Stimulated activated effector memory CD8-positive, alpha-beta T cell treated with anti-CD3 and anti-CD28 coated beads, Interleukin-12 subunit alpha, Interleukin-12 subunit beta, amount 100 ng/mL, for 72 hours (primary cell): ENCODE results near the gene TRIM40.
A peak's percentile ranks its signal among the peaks of the same experiment; 100 is the strongest.

Source experiments
- ATAC-seq: fragments of 150-1000 bp; cut with Tn5 transposase; 2 replicates; pipeline ENCODE4 v1.10.0; 2021
- DNase-seq, 2 donors: peaks; one replicate each; pipeline ENCODE4 v3.0.0; 2021 to 2022; ENCODE audit warnings: low spot score in 2 of 2
- H3K27ac Mint-ChIP-seq: one replicate; pipeline ENCODE4 v1.8.0; 2022; ENCODE audit warnings: mild to moderate bottlenecking, mixed read lengths
- H3K36me3 Mint-ChIP-seq: one replicate; pipeline ENCODE4 v1.8.0; 2022; ENCODE audit warnings: mild to moderate bottlenecking, mixed read lengths
- H3K4me1 Mint-ChIP-seq: one replicate; pipeline ENCODE4 v1.8.0; 2022; ENCODE audit warnings: mixed read lengths
- H3K4me3 Mint-ChIP-seq: one replicate; pipeline ENCODE4 v1.8.0; 2022; ENCODE audit warnings: mild to moderate bottlenecking, mixed read lengths
- H3K9me3 Mint-ChIP-seq: one replicate; pipeline ENCODE4 v1.8.0; 2022; ENCODE audit warnings: mixed read lengths

The TRIM40 gene

GRCh38 chr6:30135757-30136156, at the start of gene TRIM40:
Gene TRIM40 (plus strand): TSS chr6:30136140. CDS start chr6:30137037, 897 bp downstream.
- Mint-ChIP-seq H3K4me1 (peaks cover 5% of the 10 kb centered on the region), H3K9me3 (no peaks in the 10 kb centered on the region), H3K4me3 (no peak within 1 kb of the TSS), H3K27ac (no peak within 1 kb of the TSS), H3K36me3 (no peaks in the 10 kb centered on the region)
- no peak for ATAC-seq
- DNase-seq = no peak

GRCh38 chr6:30087876-30088275, 48.1 kb upstream of the TRIM40 start:
- Mint-ChIP-seq H3K4me3 (no peak overlapping the region), H3K4me1 (peaks cover 5% of the 10 kb centered on the region), H3K27ac (no peak overlapping the region), H3K9me3 (no peaks in the 10 kb centered on the region), H3K36me3 (no peaks in the 10 kb centered on the region)
- DNase-seq (no peak), ATAC-seq (no peak)

DNA sequence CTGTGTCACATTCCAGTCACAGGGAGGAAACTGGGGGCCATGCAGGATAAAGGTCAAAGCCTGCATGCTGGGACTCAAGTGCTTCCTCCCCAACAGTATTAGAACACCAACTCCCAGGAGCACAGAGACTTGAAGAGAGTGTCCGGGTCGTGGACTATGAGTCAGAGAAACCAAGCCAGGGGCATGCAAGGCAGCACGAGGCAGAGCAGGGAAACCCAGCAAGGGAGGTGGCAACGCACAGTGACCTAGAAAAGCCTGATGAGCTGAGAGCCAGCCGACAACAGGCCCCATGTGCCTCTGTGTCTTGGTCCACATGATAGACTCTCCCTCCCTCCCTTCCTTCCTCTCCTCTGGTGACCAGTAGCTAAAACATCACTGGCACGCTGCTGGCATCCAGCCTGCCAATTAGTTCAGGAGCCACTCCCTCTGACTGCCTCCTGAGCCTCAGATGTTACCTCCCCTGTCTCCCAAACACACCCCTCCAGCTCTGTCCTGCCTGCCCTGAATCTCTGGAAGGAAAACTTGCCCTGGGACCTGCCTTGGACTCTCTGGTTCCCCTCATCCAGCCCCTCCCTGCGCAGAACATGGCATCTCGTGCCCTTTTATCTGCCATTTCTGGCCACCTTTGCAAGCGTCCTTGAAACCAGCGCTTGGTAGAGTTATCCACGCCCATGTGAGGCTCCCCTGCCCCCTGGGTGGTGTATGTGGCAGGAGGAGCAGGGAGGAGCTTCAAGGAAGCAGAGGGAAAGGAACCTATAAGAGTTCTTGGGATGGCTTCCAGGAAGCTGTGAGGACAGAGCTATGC, 44.2 kb upstream of the TRIM40 start:
- H3K9me3 Mint-ChIP-seq = no peaks in the 10 kb centered on the region
- ATAC-seq (peak; percentile 65), DNase-seq (no peak)
- no peak overlapping the region for H3K4me3 Mint-ChIP-seq
- no peak overlapping the region for H3K27ac Mint-ChIP-seq
- peaks cover 5% of the 10 kb centered on the region for H3K4me1 Mint-ChIP-seq
- H3K36me3 Mint-ChIP-seq = no peaks in the 10 kb centered on the region

DNA sequence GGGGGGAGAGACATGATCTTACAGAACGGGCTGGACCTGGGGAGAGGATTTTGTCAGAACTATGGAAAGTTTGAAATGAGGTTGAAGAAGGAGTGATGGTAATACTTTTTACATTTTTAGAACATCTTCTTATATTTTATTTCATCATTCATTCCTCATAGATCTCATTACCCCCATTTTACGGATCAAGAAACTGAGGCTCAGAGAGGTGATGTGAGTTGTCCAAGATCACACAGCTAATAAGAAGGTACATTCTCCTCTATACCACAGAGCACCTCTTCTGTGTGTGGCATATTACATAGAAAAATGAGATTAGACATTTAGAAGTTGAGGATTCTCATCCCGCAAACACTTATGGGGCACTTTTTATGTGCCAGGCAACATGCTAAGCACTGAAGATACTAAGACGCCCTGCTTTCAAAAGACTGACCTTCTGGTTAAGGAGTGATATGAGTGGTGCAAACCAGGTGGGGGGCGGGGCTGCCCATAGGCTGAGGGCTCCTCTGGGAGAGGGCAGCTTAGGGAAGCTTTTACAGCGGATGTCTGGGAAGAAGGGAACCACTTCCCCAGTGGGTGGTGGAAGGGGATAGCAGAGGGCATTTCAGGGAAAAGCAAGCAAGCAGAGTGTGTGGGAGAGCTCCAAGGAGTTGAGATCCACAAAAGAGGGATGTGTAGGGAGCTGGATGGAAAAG, 42.9 kb upstream of the TRIM40 start:
- peaks cover 5% of the 10 kb centered on the region for H3K4me1 Mint-ChIP-seq
- H3K36me3 Mint-ChIP-seq = no peaks in the 10 kb centered on the region
- no peak overlapping the region for H3K4me3 Mint-ChIP-seq
- no peaks in the 10 kb centered on the region for H3K9me3 Mint-ChIP-seq
- DNase-seq = no peak
- ATAC-seq = no peak
- H3K27ac Mint-ChIP-seq = no peak overlapping the region

GRCh38 chr6:30093951-30094661, 41.8 kb upstream of the TRIM40 start:
- ATAC-seq = peak; percentile 28

DNA sequence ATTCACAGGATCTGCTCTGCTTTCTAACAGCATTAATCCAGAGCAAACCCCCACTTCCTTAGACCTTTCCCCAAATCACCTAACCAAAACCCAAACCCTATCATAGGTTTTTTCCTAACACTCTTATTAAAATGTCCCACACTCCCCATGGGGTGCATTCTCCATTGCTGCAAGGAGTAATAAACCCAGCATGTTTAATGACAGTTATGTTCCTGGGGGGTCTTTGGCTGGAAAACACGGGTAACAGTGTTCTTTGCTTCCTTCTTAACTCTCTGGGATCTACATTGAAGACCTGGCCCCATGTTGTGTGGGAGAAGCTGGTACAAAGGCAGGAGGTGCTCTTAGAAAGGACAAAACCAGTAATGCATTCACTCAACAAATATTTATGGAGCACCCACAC, 39.1 kb upstream of the TRIM40 start:
- Mint-ChIP-seq H3K36me3 (no peaks in the 10 kb centered on the region), H3K4me1 (peaks cover 18% of the 10 kb centered on the region), H3K4me3 (no peak overlapping the region), H3K9me3 (no peaks in the 10 kb centered on the region), H3K27ac (no peak overlapping the region)
- DNase-seq (no peak), ATAC-seq (no peak)

More at GRCh38 chr6:30093951-30094661, 41.8 kb upstream of the TRIM40 start:
- Mint-ChIP-seq H3K36me3 (no peaks in the 10 kb centered on the region), H3K9me3 (no peaks in the 10 kb centered on the region), H3K4me1 (peaks cover 5% of the 10 kb centered on the region), H3K27ac (no peak overlapping the region), H3K4me3 (no peak overlapping the region)
- DNase-seq = no peak

DNA sequence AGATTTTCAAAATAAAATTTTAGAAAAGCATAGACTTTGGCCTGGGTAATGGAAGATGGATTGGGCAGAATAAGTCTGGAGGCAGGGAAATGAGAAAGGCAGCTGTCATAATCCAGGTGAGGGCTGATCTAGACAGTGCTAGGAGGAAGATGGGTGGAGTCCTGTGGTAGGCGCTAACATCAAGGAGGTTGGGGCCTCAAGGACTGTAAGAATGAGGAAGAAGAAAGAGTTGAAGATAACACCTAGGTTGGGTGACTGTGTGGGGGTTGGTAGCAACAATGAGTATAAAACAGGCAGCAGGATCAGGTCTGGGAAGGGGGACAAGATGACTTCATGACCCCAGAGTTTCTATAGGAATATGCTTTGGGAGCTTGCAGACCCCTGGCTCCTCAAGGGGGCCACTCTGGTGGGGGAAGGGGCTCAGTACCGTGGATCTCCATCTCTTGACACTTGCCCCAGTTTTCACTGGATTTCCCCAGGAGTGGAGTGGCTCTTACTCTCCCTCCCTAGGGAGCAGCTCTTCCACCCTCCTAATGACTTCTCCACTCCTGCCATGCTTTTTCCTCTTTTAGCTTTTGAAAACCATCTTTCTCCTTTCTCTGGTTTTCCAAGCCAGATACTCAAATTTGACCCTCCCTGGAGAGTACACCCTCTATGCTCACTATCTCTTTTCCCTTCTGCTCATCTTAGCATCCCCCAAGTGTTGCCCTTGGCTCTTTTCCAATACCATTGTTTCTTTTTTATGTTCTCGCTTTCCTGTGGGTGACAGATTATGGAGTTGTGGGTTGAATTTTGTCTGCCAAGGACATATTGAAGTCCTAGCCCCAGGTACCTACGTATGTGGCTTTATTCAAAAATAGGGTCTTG, 37.8 kb upstream of the TRIM40 start:
- H3K36me3 Mint-ChIP-seq = no peaks in the 10 kb centered on the region
- DNase-seq (no peak), ATAC-seq (no peak)
- no peaks in the 10 kb centered on the region for H3K9me3 Mint-ChIP-seq
- H3K27ac Mint-ChIP-seq = no peak overlapping the region
- peaks cover 28% of the 10 kb centered on the region for H3K4me1 Mint-ChIP-seq
- no peak overlapping the region for H3K4me3 Mint-ChIP-seq

DNA sequence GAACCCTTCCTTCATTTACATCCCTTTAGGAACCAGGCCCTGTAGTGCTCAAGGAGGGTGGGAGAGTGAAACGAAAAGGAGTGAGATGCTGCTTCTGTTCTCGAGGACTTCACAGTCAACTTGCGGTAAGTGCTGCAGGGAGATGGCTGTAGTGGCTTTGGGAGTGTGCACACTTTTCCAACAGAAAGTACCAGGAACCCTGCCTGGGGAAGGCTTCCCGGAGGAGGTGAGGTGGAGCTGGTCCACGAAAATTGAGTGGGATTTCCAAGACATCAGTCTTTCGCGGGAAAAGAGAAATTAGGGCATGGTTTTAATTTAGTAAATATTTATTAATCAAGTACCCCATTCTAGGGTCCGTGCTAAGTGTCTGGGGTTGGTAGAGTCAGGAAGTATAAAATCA, 35.8 kb upstream of the TRIM40 start:
- Mint-ChIP-seq H3K4me3 (peak overlapping the region; percentile 70), H3K4me1 (peaks cover 35% of the 10 kb centered on the region), H3K9me3 (no peaks in the 10 kb centered on the region), H3K27ac (no peak overlapping the region), H3K36me3 (no peaks in the 10 kb centered on the region)
- ATAC-seq = no peak
- DNase-seq = no peak

GRCh38 chr6:30100585-30101443, 35.1 kb upstream of the TRIM40 start:
- no peaks in the 10 kb centered on the region for H3K36me3 Mint-ChIP-seq
- H3K4me1 Mint-ChIP-seq = peaks cover 35% of the 10 kb centered on the region
- peak overlapping the region; percentile 70 for H3K4me3 Mint-ChIP-seq
- no peaks in the 10 kb centered on the region for H3K9me3 Mint-ChIP-seq
- H3K27ac Mint-ChIP-seq = no peak overlapping the region
- DNase-seq = no peak
- ATAC-seq = no peak

- Mint-ChIP-seq H3K4me3 (peak overlapping the region; percentile 70), H3K27ac (no peak overlapping the region), H3K4me1 (peaks cover 35% of the 10 kb centered on the region), H3K36me3 (no peaks in the 10 kb centered on the region), H3K9me3 (no peaks in the 10 kb centered on the region)
- peak; percentile 78 for ATAC-seq
- peak; percentile 63 to 79 for DNase-seq
Measured at GRCh38 chr6:30101444-30102413, 34.2 kb upstream of the TRIM40 start.

DNA sequence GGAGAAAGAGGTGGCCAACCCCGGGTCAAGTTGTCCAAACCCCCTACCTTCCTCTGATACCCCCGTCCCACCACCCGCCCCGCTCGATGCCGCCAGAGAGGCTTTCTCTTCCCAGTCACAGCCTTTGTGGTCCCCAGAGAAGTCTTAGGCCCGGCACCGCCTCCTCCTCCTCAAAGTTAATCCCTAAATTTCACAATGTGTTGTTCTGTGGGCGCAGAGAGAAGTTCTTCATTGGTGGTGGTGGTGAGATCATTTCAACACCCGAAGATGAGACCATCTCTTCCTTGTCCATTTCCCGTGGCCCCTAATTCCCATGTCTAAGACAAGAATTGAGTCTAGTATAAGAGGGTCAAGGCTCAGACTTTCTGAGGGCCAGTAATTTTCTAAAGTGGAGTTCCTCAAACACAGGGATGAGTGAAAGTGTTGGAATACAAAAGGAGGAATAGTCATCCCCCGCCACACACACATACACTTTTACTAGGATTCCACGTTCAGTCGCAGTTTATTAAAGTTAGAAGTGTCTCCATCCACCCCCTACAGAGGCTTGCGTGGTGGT, 33.4 kb upstream of the TRIM40 start:
- Mint-ChIP-seq H3K36me3 (no peaks in the 10 kb centered on the region), H3K4me1 (peaks cover 35% of the 10 kb centered on the region), H3K4me3 (peak overlapping the region; percentile 70), H3K9me3 (no peaks in the 10 kb centered on the region), H3K27ac (no peak overlapping the region)
- no peak for DNase-seq
- ATAC-seq = peak; percentile 34

DNA sequence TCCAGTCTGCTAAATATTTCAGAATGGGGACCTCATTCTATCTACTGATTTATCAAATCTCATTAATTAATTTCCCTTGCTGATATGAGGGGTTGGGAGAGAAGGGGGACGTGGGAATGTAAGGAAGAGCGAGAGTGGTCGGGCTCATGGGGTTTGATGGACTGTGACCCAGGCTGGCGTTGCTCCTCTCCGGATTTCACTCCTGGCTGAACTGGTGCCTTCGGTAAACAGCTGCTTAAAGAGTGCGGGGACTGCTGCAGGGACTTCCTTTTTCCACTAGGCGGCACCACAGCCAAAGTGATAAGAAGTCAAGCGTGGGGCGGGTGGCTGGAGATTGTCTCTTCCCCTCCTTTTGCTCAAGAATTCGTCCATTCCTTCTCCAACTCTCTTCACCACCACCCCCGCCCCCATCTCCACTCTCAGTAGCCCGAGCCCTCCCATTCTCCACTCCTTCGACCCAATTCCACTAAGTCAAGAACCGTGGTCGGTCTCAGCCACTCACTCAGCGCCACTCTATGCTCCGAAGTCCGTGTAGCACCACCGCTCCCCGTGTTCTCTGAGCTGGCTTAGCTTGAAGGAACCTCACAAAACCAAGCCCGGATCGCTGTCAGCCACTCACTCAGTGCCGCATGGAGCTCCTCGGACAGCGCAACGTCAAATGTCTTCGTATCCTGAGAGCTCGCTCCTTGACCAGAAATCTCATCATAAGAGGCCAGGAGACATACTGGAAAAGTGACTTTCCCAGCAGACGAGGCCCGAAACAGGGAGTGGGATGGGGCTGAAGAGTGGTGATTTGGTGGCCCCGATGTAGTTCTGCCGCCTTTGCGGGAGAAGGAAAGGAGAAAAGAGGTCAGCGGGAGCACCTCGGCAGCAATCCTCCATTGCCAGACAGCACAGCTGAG, 32.7 kb upstream of the TRIM40 start:
- Mint-ChIP-seq H3K27ac (peak overlapping the region; percentile 33), H3K4me1 (peaks cover 35% of the 10 kb centered on the region), H3K9me3 (no peaks in the 10 kb centered on the region), H3K4me3 (peak overlapping the region; percentile 70), H3K36me3 (no peaks in the 10 kb centered on the region)
- peak; percentile 85 for ATAC-seq
- DNase-seq = peak; percentile 74 to 88
